ENCODE results near the gene SREBF2. TPM values are rescaled to one million over a fixed set of nuclear protein-coding genes. Genes with fewer than 3 reads are reported as not detected.

The SREBF2 gene
- total RNA-seq, 2 experiments from 2014 or later, result 167 to 312 TPM

DNA sequence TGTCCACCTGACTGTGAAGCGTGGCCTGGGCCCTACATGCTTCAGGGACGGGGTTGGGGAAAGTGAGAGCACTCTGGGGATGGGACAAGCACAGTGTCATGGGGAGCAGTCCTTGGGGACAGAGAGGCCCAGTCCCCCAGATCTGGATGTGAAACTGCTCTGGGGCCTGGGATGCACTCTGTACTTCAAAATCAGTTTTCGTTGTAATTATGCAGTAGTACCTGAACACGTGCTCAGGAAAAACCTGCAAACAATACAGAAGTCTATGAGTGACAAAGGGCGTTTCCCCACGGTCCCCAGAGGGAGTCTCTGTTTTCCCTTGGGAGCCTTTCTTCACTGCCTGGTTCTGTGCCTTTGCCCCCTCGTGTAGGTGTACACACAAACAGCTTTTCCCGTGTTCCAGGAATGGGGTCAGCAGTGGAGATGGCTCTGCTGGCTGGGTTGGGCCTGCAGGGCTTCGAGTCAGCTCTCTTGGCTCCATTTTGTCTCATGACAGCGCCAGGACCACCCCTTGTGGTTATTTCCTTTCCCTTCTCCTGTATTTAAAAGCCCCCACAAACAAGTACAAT is 98.9 kb downstream of the SREBF2 start:
- intact Hi-C loops (cut with micrococcal nuclease; ENCODE audit: unreplicated experiment), result no loop called here
- H3K79me2 ChIP-seq (ENCODE audit: insufficient read depth, low read depth, low read length), result peaks cover 3% of the 10 kb centered on the region; the same call in 1 of the 2 replicates
- TF ChIP-seq, protein P1, sequence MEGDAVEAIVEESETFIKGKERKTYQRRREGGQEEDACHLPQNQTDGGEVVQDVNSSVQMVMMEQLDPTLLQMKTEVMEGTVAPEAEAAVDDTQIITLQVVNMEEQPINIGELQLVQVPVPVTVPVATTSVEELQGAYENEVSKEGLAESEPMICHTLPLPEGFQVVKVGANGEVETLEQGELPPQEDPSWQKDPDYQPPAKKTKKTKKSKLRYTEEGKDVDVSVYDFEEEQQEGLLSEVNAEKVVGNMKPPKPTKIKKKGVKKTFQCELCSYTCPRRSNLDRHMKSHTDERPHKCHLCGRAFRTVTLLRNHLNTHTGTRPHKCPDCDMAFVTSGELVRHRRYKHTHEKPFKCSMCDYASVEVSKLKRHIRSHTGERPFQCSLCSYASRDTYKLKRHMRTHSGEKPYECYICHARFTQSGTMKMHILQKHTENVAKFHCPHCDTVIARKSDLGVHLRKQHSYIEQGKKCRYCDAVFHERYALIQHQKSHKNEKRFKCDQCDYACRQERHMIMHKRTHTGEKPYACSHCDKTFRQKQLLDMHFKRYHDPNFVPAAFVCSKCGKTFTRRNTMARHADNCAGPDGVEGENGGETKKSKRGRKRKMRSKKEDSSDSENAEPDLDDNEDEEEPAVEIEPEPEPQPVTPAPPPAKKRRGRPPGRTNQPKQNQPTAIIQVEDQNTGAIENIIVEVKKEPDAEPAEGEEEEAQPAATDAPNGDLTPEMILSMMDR (conservative IDR thresholded peaks at IDR 0.05; ENCODE audit: low read length), result no peak
- no peak for TF ChIP-seq EZH2phosphoT487 (IDR thresholded peaks at IDR 0.05; ENCODE audit: borderline replicate concordance, low read depth, low read length)
- TSS peak; percentile 34 for BruUV-seq (replicated peaks)
- no peaks in the 10 kb centered on the region for H3K9me3 ChIP-seq (ENCODE audit: low read length)
- H3K27ac ChIP-seq (ENCODE audit: low read depth, low read length, poor library complexity, severe bottlenecking), result peak overlapping the region; percentile 91
- peak overlapping the region; percentile 64 for H3K4me2 ChIP-seq (ENCODE audit: low read length)
- no peaks in the 10 kb centered on the region for H4K20me1 ChIP-seq (ENCODE audit: insufficient read depth, low read length)
- peaks cover 96% of the 10 kb centered on the region for H3K4me1 ChIP-seq (ENCODE audit: insufficient read depth, low read length, poor library complexity, severe bottlenecking)
- POLR2A ChIA-PET, result no interaction called here
- CTCF ChIA-PET (ENCODE audit: unreplicated experiment), result no interaction called here
- H3K4me3 ChIP-seq (ENCODE audit: low read depth, low read length, poor library complexity, severe bottlenecking), result peak overlapping the region; percentile 11
- no peaks in the 10 kb centered on the region for H3K9me2 ChIP-seq (ENCODE audit: insufficient read depth, low read length)
- H3K36me3 ChIP-seq (ENCODE audit: insufficient read depth, low read length), result peaks cover 41% of the 10 kb centered on the region
- DNase-seq (ENCODE audit: low spot score), result peak; percentile 86
- H2AFZ ChIP-seq (ENCODE audit: low read length), result no peak overlapping the region

DNA sequence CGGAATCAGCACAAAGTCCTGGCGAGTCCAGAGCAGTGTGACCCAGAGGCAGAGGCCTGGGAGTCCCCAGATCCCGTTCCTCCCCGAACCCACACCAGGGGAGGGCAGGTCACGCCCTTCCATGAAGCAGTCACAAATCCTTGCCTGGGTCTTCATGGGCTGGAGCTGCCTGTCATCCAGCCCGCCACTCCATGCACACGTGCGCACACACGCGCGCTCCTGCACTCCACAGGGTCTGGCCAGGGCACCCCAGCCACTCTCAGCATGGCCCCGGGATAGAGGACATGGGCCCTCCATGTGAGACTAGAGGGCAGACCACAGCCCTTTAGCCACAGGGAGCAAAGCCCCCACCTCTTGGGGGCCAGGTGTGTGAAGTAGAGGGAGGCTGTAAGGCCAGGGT is 99.4 kb downstream of the SREBF2 start:
- ChIA-PET POLR2A (no interaction called here), CTCF (ENCODE audit: unreplicated experiment) (no interaction called here)
- Histone ChIP-seq H3K9me3 (ENCODE audit: low read length) (no peaks in the 10 kb centered on the region), H3K4me3 (ENCODE audit: low read depth, low read length, poor library complexity, severe bottlenecking) (no peak overlapping the region), H3K79me2 (ENCODE audit: insufficient read depth, low read depth, low read length) (peaks cover 3% of the 10 kb centered on the region; the same call in 1 of the 2 replicates), H3K27ac (ENCODE audit: low read depth, low read length, poor library complexity, severe bottlenecking) (peak overlapping the region; percentile 91), H2AFZ (ENCODE audit: low read length) (no peak overlapping the region), H3K36me3 (ENCODE audit: insufficient read depth, low read length) (peaks cover 47% of the 10 kb centered on the region), H3K4me2 (ENCODE audit: low read length) (peak overlapping the region; percentile 64), H3K9me2 (ENCODE audit: insufficient read depth, low read length) (no peaks in the 10 kb centered on the region), H3K4me1 (ENCODE audit: insufficient read depth, low read length, poor library complexity, severe bottlenecking) (peaks cover 96% of the 10 kb centered on the region), H4K20me1 (ENCODE audit: insufficient read depth, low read length) (no peaks in the 10 kb centered on the region)
- no TSS peak for BruUV-seq (replicated peaks)
- intact Hi-C loops (cut with micrococcal nuclease; ENCODE audit: unreplicated experiment), result no loop called here
- no peak for DNase-seq (ENCODE audit: low spot score)
- TF ChIP-seq, protein P1 (conservative IDR thresholded peaks at IDR 0.05; ENCODE audit: low read length), result no peak
- TF ChIP-seq EZH2phosphoT487 (IDR thresholded peaks at IDR 0.05; ENCODE audit: borderline replicate concordance, low read depth, low read length), result no peak

DNA sequence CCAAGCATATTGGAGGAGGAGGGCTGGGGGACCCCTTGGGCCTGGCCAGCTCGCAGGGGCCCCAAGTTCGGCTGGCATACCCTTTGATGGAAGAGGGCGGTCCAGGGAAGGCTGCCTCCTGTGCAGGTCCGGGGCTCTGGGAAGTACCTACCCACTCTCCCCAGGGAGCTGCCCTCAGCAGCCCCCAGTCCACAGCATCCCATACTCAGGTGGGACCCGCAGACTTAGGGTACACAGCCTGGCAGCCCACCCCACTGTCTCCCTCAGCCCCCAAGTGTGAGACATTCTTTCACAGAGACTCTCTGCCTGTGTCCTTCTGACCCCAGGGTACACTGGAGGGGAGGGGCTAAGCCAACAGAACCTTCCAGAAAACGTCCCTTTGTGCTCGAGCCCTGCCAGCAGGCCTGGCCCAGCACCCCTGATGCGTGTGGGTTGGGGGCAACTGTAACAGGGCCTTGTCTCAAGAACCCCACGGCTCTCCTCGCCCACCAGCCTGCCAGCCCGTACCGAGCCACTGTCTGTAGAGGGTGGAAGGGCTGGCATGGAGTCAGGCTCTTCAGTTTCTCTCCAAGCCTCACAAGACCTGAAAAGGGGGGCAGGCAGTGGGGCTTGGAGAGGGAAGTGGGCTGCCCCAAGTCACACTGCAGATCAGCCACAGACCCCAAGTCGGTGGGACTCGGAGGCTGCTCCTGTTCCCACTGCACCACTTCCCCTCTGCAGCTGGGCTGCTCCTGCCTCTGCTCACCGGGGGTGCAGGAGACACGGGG is 100.7 kb downstream of the SREBF2 start:
- TF ChIP-seq, protein P1 (conservative IDR thresholded peaks at IDR 0.05; ENCODE audit: low read length), result no peak
- no peak for TF ChIP-seq EZH2phosphoT487 (IDR thresholded peaks at IDR 0.05; ENCODE audit: borderline replicate concordance, low read depth, low read length)
- no TSS peak for BruUV-seq (replicated peaks)
- H3K4me3 ChIP-seq (ENCODE audit: low read depth, low read length, poor library complexity, severe bottlenecking), result no peak overlapping the region
- CTCF ChIA-PET (ENCODE audit: unreplicated experiment), result no interaction called here
- H3K4me2 ChIP-seq (ENCODE audit: low read length), result peak overlapping the region; percentile 57
- no peak overlapping the region for H2AFZ ChIP-seq (ENCODE audit: low read length)
- H4K20me1 ChIP-seq (ENCODE audit: insufficient read depth, low read length), result no peaks in the 10 kb centered on the region
- peak overlapping the region; percentile 91 for H3K27ac ChIP-seq (ENCODE audit: low read depth, low read length, poor library complexity, severe bottlenecking)
- peak; percentile 46 for DNase-seq (ENCODE audit: low spot score)
- H3K9me2 ChIP-seq (ENCODE audit: insufficient read depth, low read length), result no peaks in the 10 kb centered on the region
- peaks cover 59% of the 10 kb centered on the region for H3K36me3 ChIP-seq (ENCODE audit: insufficient read depth, low read length)
- H3K79me2 ChIP-seq (ENCODE audit: insufficient read depth, low read depth, low read length), result peaks cover 3% of the 10 kb centered on the region; the same call in 1 of the 2 replicates
- no peaks in the 10 kb centered on the region for H3K9me3 ChIP-seq (ENCODE audit: low read length)
- intact Hi-C loops (cut with micrococcal nuclease; ENCODE audit: unreplicated experiment), result no loop called here
- POLR2A ChIA-PET, result interaction anchor here (0.5 to 1.0 kb wide), 2 partner anchors 13 to 16 kb away, joined by 4 read pairs; partner anchors contain the start of gene CENPM
- H3K4me1 ChIP-seq (ENCODE audit: insufficient read depth, low read length, poor library complexity, severe bottlenecking), result peaks cover 96% of the 10 kb centered on the region
